Measurements from ENCODE around the gene TMPRSS11F. TPM values are rescaled to one million over a fixed set of nuclear protein-coding genes. Genes with fewer than 3 reads are reported as not detected.

TMPRSS11F gene
- total RNA-seq, 1 donor from 2014 or later: 12.4 TPM

DNA sequence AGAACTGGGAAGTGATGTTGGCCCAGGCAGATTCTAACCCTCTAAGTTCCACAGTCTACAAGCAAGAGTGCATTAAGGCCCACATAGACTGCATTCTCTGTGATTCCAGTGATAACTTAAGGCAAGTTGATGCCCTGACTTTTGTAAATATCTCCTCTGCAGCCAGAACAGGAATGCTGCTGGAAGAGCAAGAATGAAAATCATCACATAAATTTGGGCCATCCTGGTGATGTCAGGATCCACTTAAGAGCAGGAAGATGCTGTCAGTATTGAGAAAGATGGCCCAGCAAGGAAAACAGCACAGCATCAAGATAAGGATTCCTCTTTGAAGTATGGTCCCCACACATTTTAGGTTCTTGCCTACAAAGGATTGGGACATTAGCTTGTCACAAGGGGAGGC lies 52.4 kb downstream of the TMPRSS11F start:
- no peak for ATAC-seq

DNA sequence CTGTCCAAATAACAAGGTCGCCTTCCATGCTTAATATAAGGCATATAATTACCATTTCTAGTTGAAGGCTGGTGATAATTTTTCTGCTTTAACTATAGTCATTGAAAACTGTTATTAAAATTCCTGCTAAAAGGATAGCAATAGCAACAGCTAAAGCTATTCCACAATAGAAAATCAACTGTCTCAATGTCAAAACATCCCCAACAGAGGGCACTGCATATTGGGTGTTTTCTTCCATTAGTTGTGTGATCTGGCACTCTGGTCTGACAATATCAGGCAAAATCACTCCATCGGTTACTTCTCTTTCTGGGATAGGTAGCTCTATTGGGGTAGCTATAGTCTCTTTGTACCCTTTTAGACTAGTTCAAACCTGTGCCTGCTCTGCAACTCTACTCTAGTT lies 53.5 kb downstream of the TMPRSS11F start:
- no peak for ATAC-seq

DNA sequence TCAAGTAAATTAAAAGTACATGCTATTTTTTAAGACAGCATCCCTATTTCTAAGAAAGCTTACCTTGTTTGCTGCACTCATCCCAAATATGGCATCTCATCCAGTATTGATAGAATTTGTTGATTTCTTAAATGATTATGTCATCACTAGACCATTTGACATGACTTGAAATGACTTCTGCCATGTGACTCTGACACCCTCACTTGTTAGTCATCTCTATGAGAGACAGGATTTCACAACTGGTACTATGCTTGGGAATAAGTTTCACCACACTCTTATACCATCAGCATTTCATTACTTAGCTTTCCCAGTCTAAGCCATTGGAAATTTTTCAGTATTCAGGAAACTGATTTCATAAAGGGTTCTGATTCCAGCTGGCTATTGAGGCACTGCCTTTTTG lies 55.3 kb downstream of the TMPRSS11F start:
- peak; percentile 94 for ATAC-seq

DNA sequence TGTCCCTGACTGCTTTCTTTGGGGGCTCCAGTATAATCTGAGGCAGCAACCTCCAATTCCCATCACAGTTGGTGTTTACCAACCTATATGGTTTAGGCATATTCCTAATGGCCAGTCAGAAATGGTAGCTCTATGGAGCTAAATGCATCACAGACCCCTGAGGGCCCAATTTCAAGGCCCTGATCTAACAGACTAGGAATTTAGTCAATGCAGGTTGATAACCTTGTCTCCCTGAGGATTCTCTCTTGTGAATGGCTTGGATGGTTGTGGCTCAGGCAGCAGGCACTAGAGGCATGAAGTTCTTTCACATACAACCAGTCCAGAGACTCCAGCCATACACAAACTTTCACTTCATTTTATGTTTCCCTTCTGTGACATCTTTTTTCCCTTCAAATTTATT lies 59.4 kb downstream of the TMPRSS11F start:
- ATAC-seq: no peak

DNA sequence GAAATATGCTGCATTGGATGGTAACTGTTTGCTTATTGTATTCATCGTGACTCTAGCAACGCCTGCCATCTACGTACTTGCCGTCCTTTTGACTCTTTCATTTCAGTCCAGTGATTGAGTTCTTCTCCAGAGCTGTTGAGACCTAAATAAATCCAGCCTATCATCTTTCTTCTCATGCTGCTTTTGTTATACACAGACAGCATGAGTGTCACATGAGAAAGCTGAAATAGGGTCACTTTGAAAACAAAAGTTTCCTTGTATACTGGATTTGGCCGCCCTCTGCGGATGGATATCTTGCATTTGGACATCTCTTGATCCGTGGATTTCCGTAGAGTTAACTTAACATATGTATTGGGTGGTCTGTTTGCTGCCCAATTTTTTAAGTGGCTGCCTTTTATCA lies 67.2 kb downstream of the TMPRSS11F start:
- no peak for ATAC-seq

DNA sequence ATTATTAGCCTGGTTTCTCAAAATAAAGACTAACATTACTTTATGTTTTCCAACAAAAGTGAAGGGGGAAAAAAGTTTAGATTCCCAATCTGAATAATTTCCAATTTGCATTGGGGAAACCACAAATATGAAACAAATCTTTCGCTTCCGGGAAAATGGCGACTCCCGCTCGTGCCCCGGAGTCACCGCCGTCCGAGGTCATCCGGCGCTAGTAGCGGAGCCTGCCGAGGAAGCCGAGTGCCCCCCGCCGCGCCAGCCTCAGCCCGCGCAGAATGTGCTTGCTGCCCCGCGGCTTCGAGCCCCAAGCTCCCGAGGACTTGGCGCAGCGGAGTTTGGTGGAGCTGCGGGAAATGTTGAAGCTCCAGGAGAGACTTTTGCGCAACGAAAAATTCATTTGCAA lies 91.4 kb downstream of the TMPRSS11F start:
- ATAC-seq: no peak

DNA sequence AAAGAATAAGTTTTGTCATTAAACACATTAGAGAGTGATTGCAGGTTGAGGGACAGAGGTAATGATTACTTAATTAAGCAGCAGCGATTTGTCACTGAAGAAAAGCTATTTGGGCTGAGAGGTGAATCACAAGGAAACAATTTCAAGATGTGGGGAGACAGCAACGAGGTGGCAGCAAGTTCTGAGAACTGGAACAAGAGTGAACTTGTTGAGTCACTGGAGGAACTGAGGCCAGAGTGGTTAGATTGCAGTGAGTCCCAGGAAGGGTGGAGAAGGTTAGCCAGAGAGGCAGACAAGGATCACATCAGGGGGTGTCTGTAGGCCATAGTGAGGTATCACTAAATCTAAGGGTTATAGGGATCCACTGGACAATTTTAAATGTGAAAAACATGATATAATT lies 108.5 kb downstream of the TMPRSS11F start:
- ATAC-seq: peak; percentile 97

DNA sequence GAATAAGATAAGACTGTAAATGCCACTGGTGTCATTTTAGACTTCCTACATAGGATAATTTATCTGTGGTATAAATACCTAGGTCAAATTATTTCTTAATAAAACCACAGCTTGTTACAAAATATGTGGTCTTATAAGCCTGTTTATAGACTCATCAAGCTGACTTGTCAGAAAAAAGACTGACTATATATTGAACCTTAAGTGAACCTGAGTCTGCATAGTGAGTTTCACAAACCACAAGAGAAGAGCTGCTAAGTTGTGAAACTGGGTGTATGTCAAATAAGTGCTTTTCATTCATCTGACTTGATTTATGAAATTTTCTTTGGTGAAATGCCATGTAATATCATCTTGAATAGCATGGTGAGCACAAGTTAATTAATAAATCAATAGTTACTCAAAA lies 118.0 kb downstream of the TMPRSS11F start:
- ATAC-seq: peak; percentile 95

Other genes starting within 250 kb of the TMPRSS11F start
- gene TMPRSS11D, start 245.9 kb downstream of the TMPRSS11F start, total RNA-seq: 196 TPM
- gene TMPRSS11A, start 166.4 kb downstream of the TMPRSS11F start, total RNA-seq: 62.3 TPM
- gene TMPRSS11B, start 115.8 kb upstream of the TMPRSS11F start, total RNA-seq: 36.9 TPM
- 52.6 TPM for gene YTHDC1, start 220.2 kb upstream of the TMPRSS11F start, total RNA-seq

Data from esophagus mucosa (tissue), 1 donor.